ENCODE data around the gene LMBRD2. TPM values are rescaled to one million over a fixed set of nuclear protein-coding genes. Genes with fewer than 3 reads are reported as not detected.

LMBRD2 gene
- total and polyA plus RNA-seq, 11 donors, result 2.6 to 18.2 (median 13.8) TPM

DNA sequence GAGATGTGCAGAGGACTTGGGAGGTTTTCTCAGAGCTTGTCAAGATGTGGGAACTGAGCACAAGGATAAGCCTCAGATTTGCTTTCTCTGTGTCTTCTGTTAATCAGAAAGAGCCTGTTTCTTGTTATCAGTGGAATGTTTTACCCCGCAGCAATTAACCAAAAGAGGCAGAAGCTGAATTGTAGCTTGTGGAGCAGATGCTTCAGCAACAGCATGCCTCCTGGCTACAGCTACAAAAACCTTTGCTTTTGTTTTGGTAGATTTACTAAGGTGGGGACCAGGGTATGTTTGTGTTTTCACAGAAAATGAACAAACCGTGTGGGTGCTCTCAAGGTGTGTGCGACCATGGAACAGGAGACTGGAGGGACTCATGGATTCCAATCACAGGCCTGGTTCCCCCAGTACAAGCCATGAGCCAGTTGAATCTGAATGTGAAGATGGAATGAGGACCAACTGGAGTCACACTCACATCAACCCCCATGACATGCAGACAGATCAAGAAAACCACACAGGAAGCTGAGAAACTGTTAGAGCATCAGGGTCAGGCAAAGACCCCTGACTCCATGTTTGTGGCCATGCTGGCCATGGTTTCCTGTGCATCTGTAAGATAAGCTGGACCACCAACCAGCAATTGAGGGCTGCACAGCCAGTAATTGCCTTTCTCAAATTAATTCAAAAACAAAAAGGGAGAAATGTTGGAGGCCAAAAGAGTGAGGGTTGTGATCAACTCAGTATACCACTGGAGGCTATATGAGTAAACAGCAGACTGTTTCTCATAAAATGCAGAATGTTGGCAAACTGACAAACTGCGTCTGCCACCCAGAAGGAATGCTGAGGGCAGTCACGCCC lies 91.9 kb downstream of the LMBRD2 start:
- DNase-seq, result no peak
- Histone ChIP-seq H3K9me3 (peaks cover 0 to 5% (median 0%) of the 10 kb centered on the region in 12 donors), H3K27me3 (peaks cover 0 to 21% (median 0%) of the 10 kb centered on the region in 9 donors), H3K4me1 (no peaks in the 10 kb centered on the region), H3K36me3 (no peaks in the 10 kb centered on the region), H3K27ac (no peak overlapping the region), H3K4me3 (no peak overlapping the region)
- no peak for ATAC-seq
- no peak for TF ChIP-seq POLR2A (IDR thresholded peaks at IDR 0.05)
- TF ChIP-seq, protein P1, sequence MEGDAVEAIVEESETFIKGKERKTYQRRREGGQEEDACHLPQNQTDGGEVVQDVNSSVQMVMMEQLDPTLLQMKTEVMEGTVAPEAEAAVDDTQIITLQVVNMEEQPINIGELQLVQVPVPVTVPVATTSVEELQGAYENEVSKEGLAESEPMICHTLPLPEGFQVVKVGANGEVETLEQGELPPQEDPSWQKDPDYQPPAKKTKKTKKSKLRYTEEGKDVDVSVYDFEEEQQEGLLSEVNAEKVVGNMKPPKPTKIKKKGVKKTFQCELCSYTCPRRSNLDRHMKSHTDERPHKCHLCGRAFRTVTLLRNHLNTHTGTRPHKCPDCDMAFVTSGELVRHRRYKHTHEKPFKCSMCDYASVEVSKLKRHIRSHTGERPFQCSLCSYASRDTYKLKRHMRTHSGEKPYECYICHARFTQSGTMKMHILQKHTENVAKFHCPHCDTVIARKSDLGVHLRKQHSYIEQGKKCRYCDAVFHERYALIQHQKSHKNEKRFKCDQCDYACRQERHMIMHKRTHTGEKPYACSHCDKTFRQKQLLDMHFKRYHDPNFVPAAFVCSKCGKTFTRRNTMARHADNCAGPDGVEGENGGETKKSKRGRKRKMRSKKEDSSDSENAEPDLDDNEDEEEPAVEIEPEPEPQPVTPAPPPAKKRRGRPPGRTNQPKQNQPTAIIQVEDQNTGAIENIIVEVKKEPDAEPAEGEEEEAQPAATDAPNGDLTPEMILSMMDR (IDR thresholded peaks at IDR 0.05), result no peak
- WGBS, 4 donors, result 67 to 69% (median 67%) methylated on average over 5 of the region's 5 CpGs
- intact Hi-C loops (cut with DNase I), result no loop called here

DNA sequence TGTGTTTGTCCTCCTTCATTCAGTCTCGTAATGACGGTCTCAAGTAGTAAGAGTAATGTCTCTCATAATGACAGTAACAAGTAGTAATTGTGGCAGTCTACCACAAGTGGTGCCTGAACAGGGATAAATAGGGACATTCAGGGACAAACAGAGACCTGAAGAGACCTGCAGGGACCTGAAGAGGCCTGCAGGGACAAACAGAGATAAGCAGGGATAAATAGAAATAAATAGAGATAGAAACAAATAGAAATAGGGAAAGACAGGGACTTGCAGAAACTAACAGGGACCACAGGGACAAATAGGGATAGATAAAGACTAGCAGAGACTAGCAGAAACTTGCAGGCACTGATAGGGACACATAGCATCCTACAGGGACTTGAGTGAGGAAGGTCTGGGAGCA lies 92.9 kb downstream of the LMBRD2 start:
- H3K9me3 ChIP-seq, result peaks cover 0 to 5% (median 0%) of the 10 kb centered on the region in 12 donors
- no peaks in the 10 kb centered on the region for H3K36me3 ChIP-seq
- H3K27ac ChIP-seq, result no peak overlapping the region
- TF ChIP-seq, protein P1 (IDR thresholded peaks at IDR 0.05), result no peak
- no peak for TF ChIP-seq POLR2A (IDR thresholded peaks at IDR 0.05)
- DNase-seq (no peak), ATAC-seq (no peak)
- WGBS, 4 donors, result 70 to 90% (median 85%) methylated on average over 2 of the region's 2 CpGs
- H3K27me3 ChIP-seq, result peaks cover 0 to 11% (median 0%) of the 10 kb centered on the region in 9 donors
- H3K4me3 ChIP-seq, result no peak overlapping the region
- intact Hi-C loops (cut with DNase I), result no loop called here
- no peaks in the 10 kb centered on the region for H3K4me1 ChIP-seq

DNA sequence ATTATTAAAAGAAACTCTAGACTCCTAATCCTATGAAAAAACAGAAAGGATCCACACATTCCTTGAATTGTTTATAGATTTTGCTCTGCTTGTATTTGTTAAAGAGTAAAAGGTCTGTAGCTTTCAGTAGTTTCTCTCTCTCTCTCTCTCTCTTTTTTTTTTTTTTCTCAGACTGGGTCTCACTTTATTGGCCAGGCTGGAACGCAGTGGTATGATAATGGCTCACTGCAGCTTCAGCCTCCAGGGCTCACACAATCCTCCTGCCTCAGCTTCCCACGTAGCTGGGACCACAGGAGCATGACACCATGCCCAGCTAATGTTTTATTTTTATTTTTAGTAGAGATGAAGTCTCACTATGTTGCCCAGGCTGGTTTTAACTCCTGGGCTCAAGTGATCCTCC lies 94.3 kb downstream of the LMBRD2 start:
- H3K36me3 ChIP-seq, result no peaks in the 10 kb centered on the region
- H3K27me3 ChIP-seq, result peaks cover 0 to 11% (median 0%) of the 10 kb centered on the region in 9 donors
- intact Hi-C loops (cut with DNase I), result no loop called here
- no peak overlapping the region for H3K4me3 ChIP-seq
- ATAC-seq (no peak), DNase-seq (no peak)
- TF ChIP-seq POLR2A (IDR thresholded peaks at IDR 0.05), result no peak
- TF ChIP-seq, protein P1 (IDR thresholded peaks at IDR 0.05), result no peak
- H3K9me3 ChIP-seq, result peaks cover 0 to under 1% (median 0%) of the 10 kb centered on the region in 12 donors
- 67 to 72% (median 69%) methylated on average over 2 of the region's 2 CpGs for WGBS, 4 donors
- H3K4me1 ChIP-seq, result no peaks in the 10 kb centered on the region
- H3K27ac ChIP-seq, result no peak overlapping the region

DNA sequence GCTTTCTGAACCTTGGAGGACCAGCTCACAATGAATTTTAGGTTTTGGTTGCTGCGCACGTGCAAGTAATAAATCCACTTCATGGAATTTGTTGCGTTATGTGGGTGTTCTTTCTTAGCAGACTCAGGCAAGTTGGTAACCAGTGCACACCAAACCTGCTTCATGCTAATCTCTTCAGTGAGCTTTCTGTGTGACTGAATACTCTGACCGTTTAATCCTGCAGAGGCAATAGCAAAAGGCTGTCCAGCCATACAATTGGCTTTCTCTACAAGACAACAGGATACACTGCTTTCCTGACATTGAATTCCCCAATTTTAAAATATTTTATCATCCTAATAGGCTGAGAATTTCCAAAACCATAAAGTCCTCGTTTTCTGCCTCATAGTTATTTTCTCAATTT lies 95.3 kb downstream of the LMBRD2 start:
- Histone ChIP-seq H3K4me1 (no peaks in the 10 kb centered on the region), H3K36me3 (no peaks in the 10 kb centered on the region), H3K27me3 (peaks cover 0 to 11% (median 0%) of the 10 kb centered on the region in 9 donors), H3K9me3 (no peaks in the 10 kb centered on the region), H3K4me3 (no peak overlapping the region), H3K27ac (no peak overlapping the region)
- intact Hi-C loops (cut with DNase I), result no loop called here
- TF ChIP-seq POLR2A (IDR thresholded peaks at IDR 0.05), result no peak
- TF ChIP-seq, protein P1 (IDR thresholded peaks at IDR 0.05), result no peak
- ATAC-seq (no peak), DNase-seq (no peak)
- WGBS, 4 donors, result 68 to 72% (median 70%) methylated on average over 4 to 5 of the region's 5 CpGs
